NCI-H1930 (cell line): Measurements from ENCODE around the gene MATN4.
A peak's percentile ranks its signal among the peaks of the same experiment; 100 is the strongest.

ENCODE experiments used
- DNase-seq, 2 experiments: peaks; one replicate each; lab custom pipeline; 2025; lab: John Stamatoyannopoulos, UW

MATN4 gene

DNA sequence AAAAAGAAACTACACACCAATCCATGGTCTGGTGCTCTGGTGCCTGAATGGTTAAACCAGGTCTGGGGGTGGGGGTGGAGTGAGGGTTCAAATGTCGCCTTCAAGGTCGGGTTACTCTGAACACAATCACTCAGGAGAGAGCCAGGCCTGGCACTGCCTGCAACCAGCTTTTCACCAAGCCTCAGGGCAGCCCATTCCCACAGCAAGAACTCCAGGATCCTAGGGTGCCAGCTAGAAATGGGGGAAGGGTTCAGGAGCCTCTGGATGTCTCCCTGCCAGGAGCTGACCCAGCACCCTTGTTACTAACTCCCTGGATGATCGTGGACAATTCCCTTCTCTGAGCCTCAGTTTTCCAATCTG lies 33.5 kb upstream of the MATN4 start:
- no peak for DNase-seq

DNA sequence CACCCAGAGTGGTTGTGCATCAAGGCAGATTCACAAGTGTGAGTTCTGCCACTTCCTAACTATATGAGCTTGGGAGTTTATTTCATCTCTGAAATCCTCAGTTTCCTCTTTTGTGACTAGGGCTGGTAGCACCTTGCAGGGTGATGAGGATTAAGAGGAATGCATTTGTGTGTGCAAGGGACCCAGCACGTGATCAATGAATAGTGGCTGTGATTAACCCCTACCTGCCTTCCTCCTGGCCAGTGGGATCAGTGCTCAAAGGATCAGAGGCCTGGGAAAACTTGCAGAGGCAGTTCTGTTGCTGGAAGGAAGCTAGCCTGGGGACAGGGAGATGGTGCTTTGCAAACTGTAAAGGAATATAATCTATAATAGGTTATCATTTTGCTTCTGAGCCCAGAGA lies 32.9 kb upstream of the MATN4 start:
- no peak for DNase-seq

GRCh38 chr20:45340236-45340847 lies 32.2 kb upstream of the MATN4 start:
- no peak for DNase-seq

DNA sequence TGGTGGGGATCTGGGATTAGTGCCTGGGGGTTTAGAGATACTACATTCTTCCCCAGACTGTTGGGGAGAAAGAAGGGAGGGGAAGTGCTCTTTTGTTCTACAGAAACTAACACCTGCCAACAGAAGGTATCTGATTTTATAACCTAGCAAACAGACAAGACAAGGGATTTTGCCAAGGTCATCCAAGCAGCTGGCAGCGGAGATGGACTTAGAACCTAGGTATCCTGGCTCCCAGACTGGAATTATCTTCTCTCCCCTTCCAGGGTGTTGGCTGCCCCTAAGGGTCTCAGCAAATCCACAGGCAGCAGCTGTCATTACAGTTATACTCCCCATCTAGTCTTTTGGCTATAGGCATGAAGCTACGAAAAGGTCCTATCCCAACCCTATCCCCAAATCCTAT lies 31.7 kb upstream of the MATN4 start:
- DNase-seq: no peak

GRCh38 chr20:45339084-45339483 lies 31.0 kb upstream of the MATN4 start:
- no peak for DNase-seq

DNA sequence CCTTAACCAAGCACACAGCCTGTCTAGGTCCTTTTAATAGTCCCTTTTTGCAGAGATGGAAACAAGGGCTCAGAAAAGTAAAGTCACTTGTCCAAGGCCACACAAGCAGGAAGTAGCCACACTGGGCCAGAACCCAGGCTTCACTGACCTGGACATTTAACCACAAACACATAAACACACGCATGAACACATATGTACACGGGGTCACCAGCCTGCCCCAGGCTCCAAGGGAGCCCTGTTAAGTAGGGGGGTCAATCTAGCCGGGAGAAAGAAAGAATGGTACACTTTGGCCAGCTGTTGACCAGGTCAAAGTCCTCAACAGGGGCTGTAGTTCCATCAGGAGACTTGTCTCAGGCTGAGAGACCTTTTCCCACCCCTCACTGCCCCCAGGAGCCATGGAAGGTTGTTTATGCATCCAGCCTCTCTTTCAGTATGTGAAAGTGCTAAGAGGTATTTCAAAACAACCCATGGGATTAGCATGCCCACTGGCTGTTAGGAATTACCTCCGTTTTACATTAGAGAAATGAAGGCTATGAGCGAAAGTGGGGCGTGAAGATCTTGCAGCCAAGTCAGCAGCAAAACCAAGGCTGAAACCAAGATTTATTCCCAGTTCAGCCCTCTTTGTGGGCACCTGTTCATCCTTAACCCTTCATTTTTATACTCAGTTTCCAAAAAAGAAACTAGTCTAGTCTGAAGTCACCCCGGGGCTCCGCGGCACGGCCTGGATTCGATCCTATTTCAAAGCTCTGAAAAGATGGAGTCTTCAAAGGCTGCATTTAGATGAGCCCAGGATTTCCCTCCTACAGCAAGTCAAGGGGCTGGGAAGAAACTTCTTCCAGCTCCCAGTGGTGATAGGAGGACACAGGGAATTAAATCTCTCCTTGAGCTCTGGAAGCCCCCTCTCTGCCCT lies 30.3 kb upstream of the MATN4 start:
- no peak for DNase-seq

DNA sequence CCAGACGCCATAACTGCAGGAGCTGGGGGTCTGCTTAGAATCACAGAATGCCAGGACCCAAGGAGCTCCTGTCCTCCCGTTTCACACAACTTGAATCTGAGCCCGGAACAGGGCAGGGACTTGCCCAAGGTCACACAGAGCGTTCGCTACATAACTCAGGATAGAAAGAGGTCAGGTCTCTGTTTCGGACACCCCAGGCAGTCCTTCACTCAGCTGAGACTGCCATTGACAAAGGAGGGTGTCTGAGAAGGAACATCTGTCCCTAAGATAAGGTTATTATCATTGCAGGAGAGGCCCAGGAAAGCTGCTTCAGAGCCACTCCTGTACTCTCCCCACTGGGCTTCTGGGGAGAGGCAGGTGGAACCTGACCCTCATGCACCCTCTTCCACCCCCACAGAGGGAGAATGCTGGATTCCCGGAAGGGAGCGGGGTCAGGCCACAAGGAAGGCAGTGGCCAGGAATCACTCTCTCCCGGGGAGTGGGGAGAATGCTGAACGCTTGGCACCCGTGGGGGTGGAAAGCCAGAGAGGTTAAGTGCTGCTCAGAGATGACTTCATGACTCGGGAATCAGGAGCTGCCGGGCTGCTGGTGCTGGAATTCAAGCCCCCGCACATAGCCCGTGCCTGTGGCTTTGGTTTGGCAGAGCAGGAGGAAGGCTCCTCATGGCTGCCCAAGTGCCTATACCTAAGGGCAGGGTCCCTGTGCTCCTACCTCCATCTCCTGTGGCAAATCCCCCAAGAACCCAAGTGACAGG lies 29.4 kb upstream of the MATN4 start:
- no peak for DNase-seq

GRCh38 chr20:45336530-45337366 lies 28.6 kb upstream of the MATN4 start:
- no peak for DNase-seq

DNA sequence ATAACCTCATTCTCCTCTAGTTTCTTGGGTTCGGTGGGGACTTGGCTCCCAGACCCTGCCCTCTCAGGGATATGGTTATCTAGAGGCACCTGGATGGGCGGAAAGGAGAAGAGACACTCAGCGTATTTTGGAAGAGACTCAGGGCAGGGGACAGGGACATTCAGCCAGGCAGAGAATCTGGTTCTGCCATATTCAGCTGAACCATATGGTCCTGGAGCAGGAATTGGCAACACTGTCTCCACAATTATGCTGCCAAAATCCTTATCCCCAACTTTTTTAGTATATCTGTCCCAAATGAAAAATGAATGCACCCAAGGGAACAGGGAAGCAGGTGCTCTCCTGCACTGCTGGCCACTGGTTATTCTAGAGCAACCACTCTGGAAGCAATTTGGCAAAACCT lies 22.4 kb upstream of the MATN4 start:
- no peak for DNase-seq

- no peak for DNase-seq
These were observed 21.6 kb upstream of the MATN4 start for GRCh38 chr20:45329497-45330319.

GRCh38 chr20:45328451-45328850 lies 20.4 kb upstream of the MATN4 start:
- no peak for DNase-seq

DNA sequence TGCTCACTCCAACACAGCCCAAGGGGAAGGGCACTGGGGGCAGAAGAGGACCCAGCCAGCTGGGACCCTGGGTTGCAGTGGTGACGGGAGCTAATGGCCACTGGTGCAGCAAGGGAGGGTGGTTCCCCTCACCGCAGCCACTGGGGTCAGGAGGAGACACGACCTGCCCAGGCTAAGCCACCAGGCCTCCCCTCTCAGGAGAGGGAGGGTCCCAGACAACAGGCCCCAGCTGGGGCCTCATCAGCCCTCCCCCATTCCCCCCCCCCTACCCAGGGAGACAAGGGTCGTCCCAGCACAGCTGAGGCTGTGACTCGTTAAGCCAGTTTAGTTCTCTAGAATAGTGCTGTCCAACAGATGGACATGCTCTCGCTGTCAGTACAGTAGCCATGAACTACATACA lies 17.3 kb upstream of the MATN4 start:
- DNase-seq: no peak

GRCh38 chr20:45323731-45324130 lies 15.6 kb upstream of the MATN4 start:
- DNase-seq: no peak

DNA sequence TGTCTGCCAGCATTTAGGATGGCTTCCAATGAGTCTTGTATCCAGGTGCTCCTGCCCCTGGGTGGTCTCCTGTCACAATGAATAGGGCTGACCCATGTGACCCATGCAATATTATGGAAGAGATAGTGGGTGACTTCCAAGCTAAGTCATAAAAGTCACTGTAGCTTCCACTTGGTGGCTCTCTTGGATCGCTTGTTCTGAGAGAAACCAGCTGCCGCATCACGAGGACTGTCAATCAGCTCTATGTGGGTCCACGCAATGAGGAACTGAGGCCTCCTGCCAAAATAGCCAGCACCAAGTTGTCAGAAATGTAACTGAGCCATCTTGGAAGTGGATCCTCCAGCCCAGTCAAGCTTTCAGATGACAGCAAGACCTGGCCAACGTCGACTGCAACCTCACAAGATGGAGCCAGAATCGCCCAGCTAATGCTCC lies 14.9 kb upstream of the MATN4 start:
- peak in 1 of 2 experiments; percentile 14 for DNase-seq

DNA sequence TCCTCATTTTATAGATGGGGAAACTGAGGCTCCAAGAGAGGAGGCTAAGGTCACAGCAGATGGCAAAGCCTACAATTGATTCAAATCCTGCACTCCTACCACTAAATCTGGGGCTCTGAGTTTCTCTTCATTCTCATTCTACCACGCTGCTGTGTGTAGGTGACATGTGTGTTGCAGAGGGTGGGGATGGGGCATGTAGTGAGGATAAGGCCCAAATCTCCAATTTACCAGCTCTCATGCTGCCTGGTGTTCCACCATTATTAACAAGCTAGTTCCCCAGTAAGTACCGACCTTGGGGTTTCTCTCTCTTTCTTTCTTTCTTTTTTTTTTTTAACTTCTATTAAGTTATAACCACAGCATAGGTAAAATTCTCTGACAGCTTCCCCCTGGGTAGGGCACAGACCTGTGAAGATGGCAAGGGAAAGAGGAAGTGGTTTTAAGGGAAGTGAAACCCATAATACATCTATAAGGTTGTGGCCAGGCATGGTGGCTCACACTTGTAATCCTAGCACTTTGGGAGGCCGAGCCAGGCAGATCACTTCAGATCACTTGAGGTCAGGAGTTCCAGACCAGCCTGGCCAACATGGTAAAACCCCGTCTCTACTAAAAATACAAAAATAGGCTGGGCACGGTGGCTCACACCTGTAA lies 13.0 kb upstream of the MATN4 start:
- DNase-seq: no peak

DNA sequence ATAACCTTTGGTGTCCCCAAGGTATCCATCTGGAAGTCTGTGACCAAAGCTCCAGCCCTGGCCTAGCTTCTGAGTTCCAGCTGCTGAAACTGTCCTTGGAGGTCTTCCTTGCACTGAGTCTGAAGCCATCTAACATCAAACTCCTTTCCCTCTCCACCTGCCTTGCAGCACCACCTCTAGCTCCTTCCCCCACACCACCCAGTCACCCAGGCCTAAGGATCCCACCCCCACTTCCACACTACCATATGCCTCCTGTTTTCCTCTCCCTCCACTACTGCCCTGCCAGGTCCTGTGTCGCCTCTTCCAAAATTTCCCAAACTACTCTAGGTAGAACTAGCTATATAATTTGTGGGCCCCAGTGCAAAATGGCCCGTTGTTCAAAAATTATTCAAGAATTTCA lies 10.8 kb upstream of the MATN4 start:
- DNase-seq: no peak

DNA sequence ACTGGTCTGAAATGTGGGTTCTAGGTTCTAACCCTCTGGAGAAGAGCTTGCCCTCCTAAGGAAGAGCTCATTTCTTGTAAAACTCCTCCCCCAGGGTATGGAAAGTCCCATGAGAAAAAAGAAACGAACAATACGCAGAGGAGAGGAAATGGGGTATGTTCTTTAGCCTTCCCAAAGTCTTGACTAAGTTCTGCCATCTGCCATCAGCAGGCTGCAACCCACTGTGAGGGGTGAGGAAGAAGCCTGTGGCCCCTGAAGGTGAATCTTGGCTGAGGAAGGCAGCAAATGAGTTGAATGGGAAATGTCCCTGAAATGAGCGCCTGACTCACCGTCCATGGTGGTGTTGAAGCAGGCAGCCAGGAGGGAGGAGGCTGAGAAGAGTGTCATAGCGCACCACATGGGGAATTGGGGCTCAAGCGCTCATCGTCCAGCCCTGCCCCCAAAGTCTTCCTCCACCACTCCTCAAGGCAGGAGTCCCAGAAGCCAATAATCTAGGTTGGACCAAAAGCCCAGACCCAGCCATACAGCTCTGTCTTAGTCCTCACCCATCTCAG lies 10.4 kb upstream of the MATN4 start:
- DNase-seq: no peak

GRCh38 chr20:45317826-45318225 lies 9.7 kb upstream of the MATN4 start:
- no peak for DNase-seq

- no peak for DNase-seq
These were observed 8.3 kb upstream of the MATN4 start for GRCh38 chr20:45316150-45317080.
